ENCODE results near the gene PDE4D. TPM values are rescaled to one million over a fixed set of nuclear protein-coding genes. Genes with fewer than 3 reads are reported as not detected.

PDE4D gene
- total and polyA plus RNA-seq, 2 donors (not counting 3 experiments of a cell fraction or from before 2014, with no cell fraction given), result 34.5 to 51.2 TPM

GRCh38 chr5:59134471-59135163, 758.9 kb downstream of the PDE4D start:
- dilution Hi-C loops (cut with MboI; ENCODE audit: extremely low pct_ligation_motif_present, low sequenced_read_pairs), result no loop called here
- H3K9ac ChIP-seq (replicated peaks; ENCODE audit: extremely low read depth, insufficient read depth, low read length), result no peak overlapping the region
- no peaks in the 10 kb centered on the region for H3K79me2 ChIP-seq (ENCODE audit: control insufficient read depth, insufficient read depth, low read length)
- H4K20me1 ChIP-seq (replicated peaks; ENCODE audit: control insufficient read depth, extremely low read depth, insufficient read depth, low read length), result no peaks in the 10 kb centered on the region
- no peaks in the 10 kb centered on the region for H3K27me3 ChIP-seq (ENCODE audit: control insufficient read depth in 2 of 2, insufficient read depth in 2 of 2, low read length in 2 of 2)
- ChIA-PET CTCF (interaction anchor here (0.9 to 1.2 kb wide), 2 partner anchors 10 to 18 kb away, joined by 3 to 4 read pairs; no protein-coding TSS in a partner anchor), POLR2A (no interaction called here)
- H3K27ac ChIP-seq (ENCODE audit: insufficient read depth, low read depth, low read length), result no peak overlapping the region
- no peak for TF ChIP-seq POLR2A (IDR thresholded peaks at IDR 0.05; ENCODE audit: low read depth, low read length)
- no peak for TF ChIP-seq MYC (IDR thresholded peaks at IDR 0.05; ENCODE audit: low read depth, low read length)
- TF ChIP-seq GATA2 (IDR thresholded peaks at IDR 0.05; ENCODE audit: insufficient read depth, insufficient read length, low read depth, low read length), result no peak
- FAIRE-seq, result no peak
- no peaks in the 10 kb centered on the region for H3K9me3 ChIP-seq (replicated peaks; ENCODE audit: control insufficient read depth, insufficient read depth, low read length)
- no peaks in the 10 kb centered on the region for H3K9me1 ChIP-seq (replicated peaks; ENCODE audit: control insufficient read depth, extremely low read depth, insufficient read depth, low read length)
- H2AFZ ChIP-seq (ENCODE audit: low read depth, low read length), result no peak overlapping the region
- intact Hi-C loops (cut with micrococcal nuclease), result no loop called here
- H3K4me2 ChIP-seq (ENCODE audit: insufficient read depth, low read length), result no peak overlapping the region
- H3K4me1 ChIP-seq (ENCODE audit: control insufficient read depth, extremely low read depth, insufficient read depth, low read length), result no peaks in the 10 kb centered on the region
- no TSS peak for BruUV-seq (replicated peaks)
- no peak overlapping the region for H3K4me3 ChIP-seq (replicated peaks in 1 of 3; ENCODE audit: insufficient read depth in 1 of 3, low read depth in 1 of 3, low read length in 3 of 3)
- no peaks in the 10 kb centered on the region for H3K36me3 ChIP-seq (ENCODE audit: control insufficient read depth in 2 of 2, extremely low read depth in 1 of 2, insufficient read depth in 2 of 2, low read length in 2 of 2)
- DNase-seq (ENCODE audit: low read depth, low spot score), result no peak

GRCh38 chr5:59133764-59134261, 759.7 kb downstream of the PDE4D start:
- Histone ChIP-seq H3K9ac (replicated peaks; ENCODE audit: extremely low read depth, insufficient read depth, low read length) (no peak overlapping the region), H3K9me1 (replicated peaks; ENCODE audit: control insufficient read depth, extremely low read depth, insufficient read depth, low read length) (no peaks in the 10 kb centered on the region), H4K20me1 (replicated peaks; ENCODE audit: control insufficient read depth, extremely low read depth, insufficient read depth, low read length) (no peaks in the 10 kb centered on the region), H3K27me3 (ENCODE audit: control insufficient read depth in 2 of 2, insufficient read depth in 2 of 2, low read length in 2 of 2) (no peaks in the 10 kb centered on the region), H3K79me2 (ENCODE audit: control insufficient read depth, insufficient read depth, low read length) (no peaks in the 10 kb centered on the region), H3K4me2 (ENCODE audit: insufficient read depth, low read length) (no peak overlapping the region), H3K4me1 (ENCODE audit: control insufficient read depth, extremely low read depth, insufficient read depth, low read length) (no peaks in the 10 kb centered on the region), H3K27ac (ENCODE audit: insufficient read depth, low read depth, low read length) (no peak overlapping the region), H3K36me3 (ENCODE audit: control insufficient read depth in 2 of 2, extremely low read depth in 1 of 2, insufficient read depth in 2 of 2, low read length in 2 of 2) (no peaks in the 10 kb centered on the region), H2AFZ (ENCODE audit: low read depth, low read length) (no peak overlapping the region), H3K4me3 (replicated peaks in 1 of 3; ENCODE audit: insufficient read depth in 1 of 3, low read depth in 1 of 3, low read length in 3 of 3) (no peak overlapping the region), H3K9me3 (replicated peaks; ENCODE audit: control insufficient read depth, insufficient read depth, low read length) (no peaks in the 10 kb centered on the region)
- DNase-seq (ENCODE audit: low read depth, low spot score) (no peak), FAIRE-seq (peak; percentile 56)
- POLR2A ChIA-PET, result no interaction called here
- no TSS peak for BruUV-seq (replicated peaks)
- CTCF ChIA-PET, result interaction anchor here (0.9 to 1.2 kb wide), 2 partner anchors 9 to 17 kb away, joined by 3 to 4 read pairs; no protein-coding TSS in a partner anchor
- intact Hi-C loops (cut with micrococcal nuclease) (no loop called here), dilution Hi-C loops (cut with MboI; ENCODE audit: extremely low pct_ligation_motif_present, low sequenced_read_pairs) (no loop called here)
- no peak for TF ChIP-seq POLR2AphosphoS5 (IDR thresholded peaks at IDR 0.05; ENCODE audit: insufficient read depth, low read depth, low read length)
- peak; percentile 13 for TF ChIP-seq FOS (IDR thresholded peaks at IDR 0.05; ENCODE audit: borderline replicate concordance, insufficient read depth, low read length)
- TF ChIP-seq GATA2 (IDR thresholded peaks at IDR 0.05; ENCODE audit: insufficient read depth, insufficient read length, low read depth, low read length), result no peak
- no peak for TF ChIP-seq CTCF (IDR thresholded peaks at IDR 0.05; ENCODE audit: extremely low read depth in 1 of 2, insufficient read depth in 1 of 2, low read depth in 1 of 2, low read length in 2 of 2)
- no peak for TF ChIP-seq JUN (IDR thresholded peaks at IDR 0.05; ENCODE audit: borderline replicate concordance, insufficient read depth, insufficient read length, low read depth)
- no peak for TF ChIP-seq MYC (IDR thresholded peaks at IDR 0.05; ENCODE audit: low read depth, low read length)
- TF ChIP-seq POLR2A (IDR thresholded peaks at IDR 0.05; ENCODE audit: low read depth, low read length), result no peak
- TF ChIP-seq EZH2 (IDR thresholded peaks at IDR 0.05; ENCODE audit: borderline replicate concordance, low read depth, low read length, severe bottlenecking), result no peak

Data from endothelial cell of umbilical vein (primary cell).